HUES48 (cell line): ENCODE data around the gene SERPINB13.
"Not testable (repeated sequence)": the region's sequence is repeated elsewhere in the genome, so short reads cannot be mapped to it uniquely, and the experiment has no call there.

ENCODE experiments used
- H3K27ac ChIP-seq: one replicate; pipeline ENCODE4 v1.7.0; 2013; ENCODE audit warnings: low read depth, low read length, inconsistent platforms
- H3K27me3 ChIP-seq: 2 replicates; pipeline ENCODE4 v1.6.1; 2013; ENCODE audit warnings: mild to moderate bottlenecking, low read length; ENCODE audit not compliant: control insufficient read depth, insufficient read depth
- H3K36me3 ChIP-seq: 2 replicates; pipeline ENCODE4 v1.6.1; 2013; ENCODE audit warnings: low read length; ENCODE audit not compliant: control insufficient read depth, insufficient read depth
- H3K4me1 ChIP-seq: 2 replicates; pipeline ENCODE4 v1.6.1; 2013; ENCODE audit warnings: mild to moderate bottlenecking, low read length; ENCODE audit not compliant: control insufficient read depth, insufficient read depth
- H3K4me3 ChIP-seq: 2 replicates; pipeline ENCODE4 v1.5.1; 2013; ENCODE audit warnings: mild to moderate bottlenecking, low read depth, low read length
- H3K9ac ChIP-seq: 2 replicates; pipeline ENCODE4 v1.6.1; 2013; ENCODE audit warnings: mild to moderate bottlenecking, low read depth, low read length, moderate library complexity
- H3K9me3 ChIP-seq: 2 replicates; pipeline ENCODE4 v1.6.1; 2013; ENCODE audit warnings: low read length; ENCODE audit not compliant: control insufficient read depth, insufficient read depth

The SERPINB13 gene

GRCh38 chr18:63617915-63618234 is 30.7 kb downstream of the SERPINB13 start:
- peaks cover 11% of the 10 kb centered on the region for H3K4me1 ChIP-seq
- no peak overlapping the region for H3K27ac ChIP-seq
- no peak overlapping the region for H3K9ac ChIP-seq
- H3K4me3 ChIP-seq = no peak overlapping the region
- no peaks in the 10 kb centered on the region for H3K27me3 ChIP-seq
- peaks cover 3% of the 10 kb centered on the region; the same call in 1 of the 2 replicates for H3K9me3 ChIP-seq
- H3K36me3 ChIP-seq = no peaks in the 10 kb centered on the region

DNA sequence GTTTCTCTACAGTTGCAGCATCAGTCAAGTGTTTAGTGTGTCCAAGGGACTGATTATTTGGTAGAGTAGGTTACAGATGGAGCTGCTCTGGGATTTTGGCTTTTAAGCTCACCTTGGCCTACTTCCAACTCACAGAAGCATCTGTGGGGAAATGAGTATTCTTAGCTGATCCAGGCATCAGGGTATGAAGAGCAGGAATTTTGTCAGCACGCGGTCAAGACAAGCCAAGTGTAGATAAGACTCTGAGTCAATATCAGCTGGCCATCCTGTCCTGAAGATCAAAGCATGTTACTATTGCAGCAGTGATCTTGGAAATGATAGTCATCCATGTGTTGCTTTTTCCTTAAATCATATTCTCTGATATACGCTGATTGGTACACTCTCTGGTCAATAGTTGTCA is 32.5 kb downstream of the SERPINB13 start:
- Histone ChIP-seq H3K36me3 (no peaks in the 10 kb centered on the region), H3K27ac (no peak overlapping the region), H3K9me3 (peaks cover 15% of the 10 kb centered on the region), H3K4me3 (no peak overlapping the region), H3K27me3 (no peaks in the 10 kb centered on the region), H3K4me1 (peaks cover 11% of the 10 kb centered on the region), H3K9ac (no peak overlapping the region)

DNA sequence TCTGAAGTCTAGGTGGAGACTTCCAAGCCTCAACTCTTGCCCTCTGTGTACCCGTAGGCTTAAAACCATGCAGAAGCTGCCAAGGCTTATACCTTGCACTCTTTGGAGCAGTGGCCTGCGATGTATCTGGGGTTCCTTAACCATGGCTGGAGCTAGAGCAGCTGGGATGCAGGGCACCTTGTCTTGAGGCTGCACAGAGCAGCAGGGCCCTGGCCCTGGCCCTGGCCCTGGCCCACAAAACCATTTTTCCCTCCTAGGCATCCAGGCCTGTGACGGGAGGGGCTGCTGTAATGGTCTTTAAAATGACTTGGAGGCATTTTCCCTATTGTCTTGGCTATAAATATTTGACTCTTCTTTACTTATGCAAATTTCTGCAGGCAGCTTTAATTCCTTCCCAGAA is 37.7 kb downstream of the SERPINB13 start:
- Histone ChIP-seq H3K4me1 (no peaks in the 10 kb centered on the region), H3K9ac (no peak overlapping the region), H3K9me3 (peaks cover 49% of the 10 kb centered on the region), H3K27me3 (no peaks in the 10 kb centered on the region), H3K36me3 (no peaks in the 10 kb centered on the region), H3K4me3 (no peak overlapping the region), H3K27ac (no peak overlapping the region)

DNA sequence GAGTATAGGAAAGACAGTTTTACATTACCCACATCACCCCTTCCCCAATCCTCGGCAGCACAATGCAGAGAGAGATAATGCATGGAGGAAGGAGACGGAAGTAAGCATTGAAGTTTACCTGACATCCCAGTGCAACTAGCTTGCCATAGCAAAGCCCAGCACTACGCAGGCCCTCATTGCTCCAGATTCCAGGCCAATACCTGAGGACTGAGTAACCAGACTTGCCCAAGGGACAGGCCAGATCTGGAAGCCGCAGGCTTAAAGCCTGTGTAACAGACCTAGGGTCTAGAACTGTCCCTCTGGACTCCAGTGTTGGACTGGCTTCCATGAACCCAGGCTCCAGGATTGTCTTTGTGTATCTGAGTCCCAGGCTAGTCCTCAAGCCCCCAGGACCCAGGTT is 39.3 kb downstream of the SERPINB13 start:
- H3K36me3 ChIP-seq = no peaks in the 10 kb centered on the region
- H3K9me3 ChIP-seq = peaks cover 49% of the 10 kb centered on the region
- H3K27me3 ChIP-seq = no peaks in the 10 kb centered on the region
- no peak overlapping the region for H3K27ac ChIP-seq
- H3K4me3 ChIP-seq = no peak overlapping the region
- no peaks in the 10 kb centered on the region for H3K4me1 ChIP-seq
- no peak overlapping the region for H3K9ac ChIP-seq

DNA sequence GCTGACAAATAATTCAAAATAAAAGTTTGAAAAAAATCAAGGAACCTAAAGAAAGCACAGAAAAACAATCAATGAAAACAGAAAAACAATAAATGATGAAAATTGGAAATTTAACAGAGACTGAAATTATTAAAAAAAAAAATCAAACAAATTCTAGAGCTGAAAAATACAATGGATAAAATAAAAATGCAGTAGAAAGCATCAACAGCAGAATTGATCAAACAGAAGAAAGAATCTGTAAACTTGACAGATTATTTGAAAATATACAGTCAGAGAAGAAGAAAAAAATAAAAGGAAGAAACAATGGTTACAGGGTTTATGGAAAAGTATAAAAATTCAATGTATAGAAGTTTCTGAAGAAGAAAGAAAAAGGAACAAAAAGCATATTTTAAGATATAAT is 40.7 kb downstream of the SERPINB13 start:
- H3K9ac ChIP-seq = no peak overlapping the region
- peaks cover 46% of the 10 kb centered on the region for H3K9me3 ChIP-seq
- no peaks in the 10 kb centered on the region for H3K27me3 ChIP-seq
- no peaks in the 10 kb centered on the region for H3K36me3 ChIP-seq
- no peaks in the 10 kb centered on the region for H3K4me1 ChIP-seq
- no peak overlapping the region for H3K4me3 ChIP-seq
- no peak overlapping the region for H3K27ac ChIP-seq

DNA sequence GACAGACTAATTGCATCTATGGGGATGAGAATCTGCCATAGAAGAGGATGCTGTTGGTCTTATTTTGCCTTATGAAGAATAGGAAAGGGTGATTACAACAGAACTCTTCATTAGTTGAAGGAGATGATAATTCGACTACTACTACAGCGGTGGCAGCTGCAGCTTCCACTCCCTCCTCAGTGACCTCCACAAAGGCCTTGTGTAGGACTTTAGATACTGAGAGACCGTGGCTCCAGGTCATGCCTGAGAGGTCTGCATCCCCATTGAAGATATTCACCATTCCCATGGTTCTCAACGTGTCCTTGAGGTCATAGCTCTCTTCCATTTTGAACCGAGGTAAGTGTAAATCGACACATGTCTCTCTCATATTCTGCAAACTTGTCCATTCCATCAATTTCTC is 50.6 kb downstream of the SERPINB13 start:
- H3K27me3 ChIP-seq = no peaks in the 10 kb centered on the region
- H3K27ac ChIP-seq = no peak overlapping the region
- no peaks in the 10 kb centered on the region for H3K9me3 ChIP-seq
- no peak overlapping the region for H3K4me3 ChIP-seq
- H3K9ac ChIP-seq = no peak overlapping the region
- H3K4me1 ChIP-seq = no peaks in the 10 kb centered on the region
- H3K36me3 ChIP-seq = no peaks in the 10 kb centered on the region

GRCh38 chr18:63641157-63641680 is 54.1 kb downstream of the SERPINB13 start:
- not testable (repeated sequence) for H3K9ac ChIP-seq, H3K4me3 ChIP-seq, H3K27ac ChIP-seq, H3K9me3 ChIP-seq, H3K27me3 ChIP-seq, H3K4me1 ChIP-seq, H3K36me3 ChIP-seq

GRCh38 chr18:63642668-63643356 is 55.7 kb downstream of the SERPINB13 start:
- not testable (repeated sequence) for H3K9ac ChIP-seq, H3K4me3 ChIP-seq, H3K27ac ChIP-seq, H3K27me3 ChIP-seq, H3K4me1 ChIP-seq, H3K9me3 ChIP-seq, H3K36me3 ChIP-seq

GRCh38 chr18:63644142-63644541 is 57.0 kb downstream of the SERPINB13 start, which contains the start of gene SERPINB4:
Gene SERPINB4, minus strand, starts transcription at chr18:63644256. Its CDS starts 679 bp downstream, at chr18:63643577.
- not testable (repeated sequence) for H3K9me3 ChIP-seq, H3K4me3 ChIP-seq, H3K27me3 ChIP-seq, H3K4me1 ChIP-seq, H3K36me3 ChIP-seq, H3K9ac ChIP-seq
- H3K27ac ChIP-seq = peak within 1 kb of the TSS; percentile 50

DNA sequence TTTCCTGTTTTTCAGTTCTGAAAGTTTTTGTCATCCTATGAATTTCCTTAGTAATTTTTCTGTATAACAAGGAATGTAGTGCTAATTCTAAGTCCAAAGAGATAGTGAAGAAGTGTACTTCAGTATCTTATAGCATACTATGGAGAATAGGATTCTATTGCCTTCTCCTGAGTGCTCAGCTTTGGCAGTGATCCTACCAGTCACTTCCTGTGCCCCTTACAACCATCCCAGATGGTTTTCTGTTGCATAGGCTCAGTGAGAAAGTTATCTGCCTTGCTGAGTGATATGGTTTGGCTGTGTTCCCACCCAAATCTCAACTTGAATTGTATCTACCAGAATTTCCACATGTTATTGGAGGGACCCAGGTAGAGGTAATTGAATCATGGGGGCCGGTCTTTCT is 57.6 kb downstream of the SERPINB13 start:
- not testable (repeated sequence) for H3K9ac ChIP-seq, H3K9me3 ChIP-seq, H3K27me3 ChIP-seq, H3K4me1 ChIP-seq, H3K4me3 ChIP-seq, H3K36me3 ChIP-seq
- peak overlapping the region; percentile 50 for H3K27ac ChIP-seq

GRCh38 chr18:63646936-63647335 is 59.8 kb downstream of the SERPINB13 start:
- Histone ChIP-seq H3K27me3 (no peaks in the 10 kb centered on the region), H3K4me1 (peaks cover 10% of the 10 kb centered on the region; the same call in 1 of the 2 replicates), H3K9me3 (no peaks in the 10 kb centered on the region), H3K36me3 (no peaks in the 10 kb centered on the region), H3K4me3 (no peak overlapping the region), H3K27ac (no peak overlapping the region), H3K9ac (no peak overlapping the region)
